RWPE1 (cell line): Measurements from ENCODE around the gene PTPRN2.

ENCODE experiments used
- CTCF ChIA-PET: fragments of 350-600 bp; sonication (Branson Sonifier 250); formaldehyde crosslinking; extraction: SDS; loops from one replicate; lab custom pipeline; 2021; lab: Yijun Ruan, JAX
- POLR2A ChIA-PET: fragments of 400-600 bp; formaldehyde crosslinking; extraction: SDS; loops from one replicate; lab custom pipeline; 2020; ENCODE audit warnings: antibody characterized with exemption; ENCODE audit not compliant: low non-redundant PET; lab: Yijun Ruan, JAX
- DNase-seq: peaks from one replicate; pipeline ENCODE4 v3.0.0; 2012; ENCODE audit warnings: low spot score
- H3K27ac ChIP-seq: fragments of 450-650 bp; 2 replicates; pipeline ENCODE4 v1.5.1; 2017
- CTCF ChIP-seq: fragments of 450-650 bp; conservative IDR thresholded peaks from 2 replicates; pipeline ENCODE4 v1.5.1; 2017; ENCODE audit warnings: low read depth, mild to moderate bottlenecking

PTPRN2 gene

GRCh38 chr7:157764946-157765537, 822.6 kb downstream of the PTPRN2 start:
- POLR2A ChIA-PET = no interaction called here
- DNase-seq = no peak
- TF ChIP-seq CTCF = no peak
- no peak overlapping the region for H3K27ac ChIP-seq
- CTCF ChIA-PET = no interaction called here

- POLR2A ChIA-PET = no interaction called here
- H3K27ac ChIP-seq = no peak overlapping the region
- CTCF ChIA-PET = no interaction called here
- DNase-seq = no peak
- TF ChIP-seq CTCF = no peak
Observed at GRCh38 chr7:157764193-157764592, 823.4 kb downstream of the PTPRN2 start.

- no peak for TF ChIP-seq CTCF
Observed at GRCh38 chr7:157763279-157764000, 824.2 kb downstream of the PTPRN2 start.

GRCh38 chr7:157762824-157763223, 824.8 kb downstream of the PTPRN2 start:
- ChIA-PET CTCF (no interaction called here), POLR2A (interaction anchor here (0.6 kb wide), 1 partner anchor 19 kb away, joined by 3 read pairs; no protein-coding TSS in a partner anchor)
- H3K27ac ChIP-seq = no peak overlapping the region
- no peak for TF ChIP-seq CTCF
- no peak for DNase-seq

More at GRCh38 chr7:157763279-157764000, 824.2 kb downstream of the PTPRN2 start:
- DNase-seq = no peak
- H3K27ac ChIP-seq = no peak overlapping the region
- CTCF ChIA-PET = no interaction called here
- POLR2A ChIA-PET = interaction anchor here (0.6 kb wide), 1 partner anchor 19 kb away, joined by 3 read pairs; no protein-coding TSS in a partner anchor

- CTCF ChIA-PET = interaction anchor here (0.7 kb wide), 1 partner anchor 13 kb away, joined by 3 read pairs; no protein-coding TSS in a partner anchor
- POLR2A ChIA-PET = no interaction called here
- H3K27ac ChIP-seq = no peak overlapping the region
- DNase-seq = no peak
- TF ChIP-seq CTCF = no peak
Observed at GRCh38 chr7:157760004-157760730, 827.5 kb downstream of the PTPRN2 start.

GRCh38 chr7:157759246-157759805, 828.3 kb downstream of the PTPRN2 start:
- ChIA-PET POLR2A (no interaction called here), CTCF (no interaction called here)
- no peak for TF ChIP-seq CTCF
- no peak for DNase-seq
- no peak overlapping the region for H3K27ac ChIP-seq
